H1 (cell line): ENCODE data around the gene ISOC1. TPM values are rescaled to one million over a fixed set of nuclear protein-coding genes. Genes with fewer than 3 reads are reported as not detected.

Source experiments
- CTCF ChIA-PET: fragments of 300-600 bp; sonication (Branson Sonifier 250); formaldehyde crosslinking; loops from one replicate; lab custom pipeline; 2021; ENCODE audit not compliant: partially characterized antibody; lab: Charles Lee
- POLR2A ChIA-PET: fragments of 300-600 bp; sonication (Branson Sonifier 250); formaldehyde crosslinking; loops from one replicate; lab custom pipeline; 2021; ENCODE audit warnings: inconsistent platforms; ENCODE audit not compliant: partially characterized antibody; lab: Charles Lee
- DNase-seq, 2 experiments: peaks; one replicate each; pipeline versions ENCODE4 v3.0.0 to v3.0.0-alpha.2; 2010 to 2022; ENCODE audit warnings: low spot score in 2 of 2, low read depth in 1 of 2, mixed read lengths in 1 of 2
- FAIRE-seq: peaks from 2 replicates; lab custom pipeline; 2011; peaks lifted over from hg19 to GRCh38; lab: Jason Lieb, UNC
- H2AFZ ChIP-seq: 2 replicates; pipeline ENCODE4 v1.8.1; 2012; ENCODE audit warnings: low read length, inconsistent platforms
- H2AK5ac ChIP-seq: 2 replicates; pipeline ENCODE4 v1.6.1; 2013; ENCODE audit warnings: low read depth, low read length
- H2BK120ac ChIP-seq: replicated peaks from 2 replicates; pipeline ENCODE3; 2013; ENCODE audit warnings: low read depth, low read length, inconsistent platforms
- H2BK12ac ChIP-seq: 2 replicates; pipeline ENCODE4 v1.6.1; 2013; ENCODE audit warnings: low read depth, low read length
- H2BK15ac ChIP-seq: 2 replicates; pipeline ENCODE4 v1.6.1; 2013; ENCODE audit warnings: low read length
- H2BK20ac ChIP-seq: 2 replicates; pipeline ENCODE4 v1.6.1; 2013; ENCODE audit warnings: low read length
- H2BK5ac ChIP-seq: 2 replicates; pipeline ENCODE4 v1.6.1; 2013; ENCODE audit warnings: low read depth, low read length
- H3K14ac ChIP-seq: 2 replicates; pipeline ENCODE4 v1.6.1; 2013; ENCODE audit warnings: inconsistent platforms; ENCODE audit not compliant: insufficient read length
- H3K18ac ChIP-seq: 2 replicates; pipeline ENCODE4 v1.6.1; 2013; ENCODE audit warnings: low read length; ENCODE audit errors: extremely low read depth
- H3K23ac ChIP-seq: 2 replicates; pipeline ENCODE4 v1.6.1; 2013; ENCODE audit warnings: inconsistent platforms; ENCODE audit not compliant: insufficient read length
- H3K23me2 ChIP-seq: 2 replicates; pipeline ENCODE4 v1.6.1; 2013; ENCODE audit warnings: low read depth, low read length
- H3K27ac ChIP-seq: 2 replicates; pipeline ENCODE4 v1.6.1; 2011; ENCODE audit warnings: low read depth, low read length, inconsistent platforms
- H3K27me3 ChIP-seq, 4 experiments: replicated peaks in 1 of 4; 1 replicate in 1 of 4; 2 replicates in 3 of 4; pipeline versions ENCODE4 v1.6.1 to v1.8.1; 2011 to 2013; ENCODE audit warnings: low read length in 3 of 4, mild to moderate bottlenecking in 3 of 4, inconsistent platforms in 2 of 4, mixed read lengths in 2 of 4, moderate library complexity in 1 of 4; ENCODE audit not compliant: control insufficient read depth in 3 of 4, insufficient read depth in 3 of 4; ENCODE audit errors: extremely low read depth in 1 of 4
- H3K36me3 ChIP-seq, 4 experiments: 2 replicates each; pipeline versions ENCODE4 v1.6.1 to v1.8.1; 2011 to 2013; ENCODE audit warnings: mild to moderate bottlenecking in 4 of 4, low read length in 3 of 4, moderate library complexity in 2 of 4, control low read depth in 1 of 4, inconsistent platforms in 1 of 4; ENCODE audit not compliant: insufficient read depth in 4 of 4, control insufficient read depth in 2 of 4
- H3K4ac ChIP-seq: replicated peaks from 2 replicates; pipeline ENCODE3; 2013; ENCODE audit warnings: low read length, low read depth, mixed read lengths, inconsistent platforms; ENCODE audit not compliant: insufficient read length
- H3K4me1 ChIP-seq, 4 experiments: replicated peaks in 1 of 4; 1 replicate in 1 of 4; 2 replicates in 3 of 4; pipeline versions ENCODE4 v1.6.1 to v1.8.1; 2011 to 2013; ENCODE audit warnings: low read length in 3 of 4, inconsistent platforms in 2 of 4, mixed read lengths in 1 of 4; ENCODE audit not compliant: insufficient read depth in 4 of 4, control insufficient read depth in 3 of 4
- H3K4me2 ChIP-seq, 2 experiments: 2 replicates each; pipeline versions ENCODE4 v1.6.1 to v1.8.1; 2011 to 2013; ENCODE audit warnings: low read depth in 2 of 2, low read length in 2 of 2, control low read depth in 1 of 2, inconsistent platforms in 1 of 2, mild to moderate bottlenecking in 1 of 2; ENCODE audit not compliant: insufficient read depth in 1 of 2
- H3K4me3 ChIP-seq, 4 experiments: fragments of 200-600, 300-600 bp in 1 of 4; sonication (generic), shearing (Covaris generic), sonication (Bioruptor Twin) in 1 of 4; 2 replicates each; pipeline versions ENCODE4 v1.5.1 to v1.8.1; 2011 to 2016; ENCODE audit warnings: low read length in 4 of 4, low read depth in 3 of 4, control low read depth in 2 of 4, inconsistent platforms in 2 of 4, mild to moderate bottlenecking in 2 of 4, mixed read lengths in 1 of 4, moderate library complexity in 1 of 4; ENCODE audit not compliant: insufficient read depth in 2 of 4; ENCODE audit errors: extremely low read depth in 1 of 4
- H3K56ac ChIP-seq: replicated peaks from 2 replicates; pipeline ENCODE3; 2013; ENCODE audit warnings: low read depth, mild to moderate bottlenecking, mixed read lengths, low read length, inconsistent platforms; ENCODE audit not compliant: insufficient read length
- H3K79me1 ChIP-seq: 2 replicates; pipeline ENCODE4 v1.6.1; 2013; ENCODE audit warnings: low read depth, low read length, control low read depth
- H3K79me2 ChIP-seq, 2 experiments: 2 replicates each; pipeline versions ENCODE4 v1.6.1 to v1.8.1; 2012 to 2013; ENCODE audit warnings: low read length in 2 of 2, mild to moderate bottlenecking in 2 of 2, inconsistent platforms in 1 of 2; ENCODE audit not compliant: insufficient read depth in 2 of 2, control insufficient read depth in 1 of 2
- H3K9ac ChIP-seq, 4 experiments: replicated peaks in 1 of 4; 1 replicate in 1 of 4; 2 replicates in 3 of 4; pipeline versions ENCODE4 v1.6.1 to v1.8.1; 2011 to 2013; ENCODE audit warnings: low read depth in 3 of 4, low read length in 3 of 4, control low read depth in 2 of 4, mild to moderate bottlenecking in 2 of 4, moderate library complexity in 2 of 4, inconsistent platforms in 1 of 4; ENCODE audit errors: extremely low read depth in 1 of 4
- H3K9me3 ChIP-seq, 2 experiments: 2 replicates each; pipeline versions ENCODE4 v1.6.1 to v1.8.1; 2012 to 2013; ENCODE audit warnings: mild to moderate bottlenecking in 2 of 2, moderate library complexity in 2 of 2, control low read depth in 1 of 2, inconsistent platforms in 1 of 2, low read depth in 1 of 2, low read length in 1 of 2, mixed read lengths in 1 of 2; ENCODE audit not compliant: insufficient read depth in 2 of 2
- H4K20me1 ChIP-seq, 2 experiments: replicated peaks in 1 of 2; 2 replicates each; pipeline versions ENCODE3 to v1.8.1; 2011 to 2013; ENCODE audit warnings: inconsistent platforms in 2 of 2, low read length in 2 of 2, mild to moderate bottlenecking in 1 of 2; ENCODE audit not compliant: insufficient read depth in 2 of 2, control insufficient read depth in 1 of 2
- H4K5ac ChIP-seq: 2 replicates; pipeline ENCODE4 v1.6.1; 2013; ENCODE audit warnings: low read length, low read depth, mixed read lengths, inconsistent platforms; ENCODE audit not compliant: insufficient read length
- H4K8ac ChIP-seq: 2 replicates; pipeline ENCODE4 v1.8.0; 2013; ENCODE audit warnings: mild to moderate bottlenecking, moderate library complexity, low read length, inconsistent platforms; ENCODE audit not compliant: insufficient read depth; ENCODE audit errors: extremely low read depth
- H4K91ac ChIP-seq: replicated peaks from 2 replicates; pipeline ENCODE3; 2013; ENCODE audit warnings: low read length, mixed read lengths, inconsistent platforms; ENCODE audit not compliant: insufficient read length
- BRCA1 ChIP-seq: IDR thresholded peaks from 2 replicates; pipeline ENCODE4 v1.6.1; 2012; ENCODE audit warnings: low read depth, low read length, improper control_type of control experiment
- CTBP2 ChIP-seq: IDR thresholded peaks from 2 replicates; pipeline ENCODE4 v1.7.0; 2011; ENCODE audit warnings: borderline replicate concordance, mild to moderate bottlenecking, moderate library complexity, mixed read lengths, low read length; ENCODE audit not compliant: insufficient read depth, insufficient read length
- EGR1 ChIP-seq: IDR thresholded peaks from 2 replicates; pipeline ENCODE4 v1.6.1; 2011; ENCODE audit warnings: low read depth, low read length, borderline replicate concordance
- KDM5A ChIP-seq: fragments of 200-600 bp; IDR thresholded peaks from 2 replicates; pipeline ENCODE4 v1.7.1; 2012; ENCODE audit warnings: mild to moderate bottlenecking, low read length, inconsistent platforms, mixed read lengths
- MAFK ChIP-seq: IDR thresholded peaks from 2 replicates; pipeline ENCODE4 v1.6.1; 2012; ENCODE audit warnings: low read depth, mild to moderate bottlenecking, improper control_type of control experiment, low read length
- NRF1 ChIP-seq: IDR thresholded peaks from 2 replicates; pipeline ENCODE4 v1.6.1; 2011; ENCODE audit warnings: mild to moderate bottlenecking, low read depth, low read length, improper control_type of control experiment
- RFX5 ChIP-seq: IDR thresholded peaks from 2 replicates; pipeline ENCODE4 v1.6.1; 2011; ENCODE audit warnings: low read depth, low read length, improper control_type of control experiment, borderline replicate concordance
- SIRT6 ChIP-seq: IDR thresholded peaks from one replicate; pipeline ENCODE4 v1.7.1; 2012; ENCODE audit warnings: low read length, inconsistent platforms
- SP1 ChIP-seq: IDR thresholded peaks from 2 replicates; pipeline ENCODE4 v1.6.1; 2011; ENCODE audit warnings: low read depth, low read length
- SP2 ChIP-seq: IDR thresholded peaks from 2 replicates; pipeline ENCODE4 v1.6.1; 2012; ENCODE audit warnings: mild to moderate bottlenecking, low read length, inconsistent platforms
- TAF1 ChIP-seq: IDR thresholded peaks from 2 replicates; pipeline ENCODE4 v1.6.1; 2011; ENCODE audit warnings: mild to moderate bottlenecking, low read depth, low read length
- WGBS, 2 experiments: shearing (Covaris generic) in 1 of 2; methylation state at CpG; one replicate each; pipeline versions ENCODE4 v1.1.6 to v1.1.7; 2013 to 2015; ENCODE audit warnings: low lambda C conversion rate in 2 of 2, mixed read lengths in 2 of 2, inconsistent platforms in 1 of 2, low coverage in 1 of 2, missing lambda C conversion rate in 1 of 2; ENCODE audit not compliant: insufficient replicate concordance in 2 of 2, insufficient coverage in 1 of 2, insufficient read length in 1 of 2; ENCODE audit errors: extremely low coverage in 1 of 2, missing lambda C conversion rate in 1 of 2; 5-methylcytosine and 5-hydroxymethylcytosine counted together
- polyA plus RNA-seq, 7 experiments: library from polyadenylated mRNA; depleted of rRNA in 3 of 7; stranded (reverse) in 5 of 7; unstranded in 2 of 7; fragments of >200 nt in 5 of 7; fragments of 200-250 nt in 2 of 7; gene quantifications; 1 replicate in 5 of 7; 2 replicates in 1 of 7; 4 replicates in 1 of 7; pipeline versions ENCODE4 v1.2.1 to v1.2.3, GENCODE V29; 2011 to 2013; ENCODE audit warnings: missing spikeins in 2 of 7, mixed read lengths in 2 of 7
- total RNA-seq: library from RNA; stranded (reverse); fragmentation: NEBNext Ultra II Directional; extraction: Animal tissue kit (Norgen Biotek cat#: 25700); gene quantifications from 2 replicates; pipeline ENCODE4 v1.2.1, GENCODE V29; 2021

The ISOC1 gene
- total and polyA plus RNA-seq, 2 of the 8 experiments (the other 6 are each of a cell fraction or from before 2014, with no cell fraction given) = 27.7 to 34.9 TPM

GRCh38 chr5:129141078-129141477 lies 46.5 kb downstream of the ISOC1 start:
- Histone ChIP-seq H3K9ac (no peak overlapping the region), H3K36me3 (no peaks in the 10 kb centered on the region), H3K27ac (no peak overlapping the region), H3K23me2 (no peaks in the 10 kb centered on the region), H3K4me3 (no peak overlapping the region), H3K27me3 (no peaks in the 10 kb centered on the region), H3K79me2 (no peaks in the 10 kb centered on the region), H4K5ac (no peak overlapping the region), H3K14ac (no peak overlapping the region), H2AFZ (no peak overlapping the region), H4K8ac (no peak overlapping the region), H4K91ac (no peak overlapping the region), H2BK12ac (no peak overlapping the region), H2BK120ac (no peak overlapping the region), H3K23ac (no peak overlapping the region), H4K20me1 (no peaks in the 10 kb centered on the region), H3K9me3 (no peaks in the 10 kb centered on the region), H3K18ac (no peak overlapping the region), H3K79me1 (no peaks in the 10 kb centered on the region), H3K4ac (no peak overlapping the region), H2BK20ac (no peak overlapping the region), H2BK5ac (no peak overlapping the region), H2BK15ac (no peak overlapping the region), H3K4me1 (no peaks in the 10 kb centered on the region), H2AK5ac (no peak overlapping the region), H3K56ac (no peak overlapping the region), H3K4me2 (no peak overlapping the region)
- ChIA-PET POLR2A (no interaction called here), CTCF (interaction anchor here (0.8 kb wide), 1 partner anchor 11 kb away, joined by 4 read pairs; no protein-coding TSS in a partner anchor)
- 85% methylated on average over 4 of the region's 4 CpGs; no CpG with 5 or more reads in 1 of the 2 experiments for WGBS, 2 experiments
- DNase-seq (no peak), FAIRE-seq (no peak)
- TF ChIP-seq CTBP2 (no peak), SP2 (no peak), MAFK (no peak), SIRT6 (no peak), TAF1 (no peak), EGR1 (no peak), BRCA1 (no peak), NRF1 (no peak), KDM5A (no peak), RFX5 (no peak), SP1 (no peak)
